ENCODE data around the gene STARD5. TPM values are rescaled to one million over a fixed set of nuclear protein-coding genes. Genes with fewer than 3 reads are reported as not detected.

Gene STARD5
- total and polyA plus RNA-seq, 9 of the 15 experiments (the other 6 are each of a cell fraction or from before 2014, with no cell fraction given): 1.7 to 5.7 (median 2.2) TPM

DNA sequence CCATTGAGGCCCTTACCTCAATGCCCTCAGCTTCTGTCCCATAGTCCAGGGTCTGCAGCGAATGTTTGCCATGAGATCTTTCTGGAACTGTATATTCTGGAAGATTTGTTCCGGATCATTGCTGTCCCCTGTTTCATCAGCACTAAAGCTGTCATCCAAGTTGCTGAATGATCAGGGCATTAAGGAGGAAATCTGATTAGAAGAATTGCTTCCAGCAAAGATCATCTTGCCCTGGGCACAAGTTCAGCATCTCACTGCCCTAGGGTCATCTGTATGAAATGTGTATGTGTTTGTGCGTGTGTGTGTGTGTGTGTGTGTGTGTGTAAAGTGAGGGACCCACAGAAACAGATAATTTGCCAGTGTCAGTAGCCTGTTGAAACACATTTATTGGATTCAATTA, 48.6 kb upstream of the STARD5 start:
- Histone ChIP-seq H4K20me1 (replicated peaks; ENCODE audit: control insufficient read depth, insufficient read depth, low read length) (0 out of 2 replicates have a peak, but pooled peaks cover 3% of the 10 kb centered on the region), H2AFZ (ENCODE audit: low read depth, low read length) (no peak overlapping the region), H3K79me2 (ENCODE audit: control insufficient read depth, insufficient read depth, low read length) (no peaks in the 10 kb centered on the region), H3K4me1 (replicated peaks in 1 of 2; ENCODE audit: control insufficient read depth in 2 of 2, insufficient read depth in 2 of 2, low read length in 2 of 2) (no peaks in the 10 kb centered on the region; a peak in 1 of 5 replicates), H3K9ac (ENCODE audit: insufficient read depth in 1 of 2, low read depth in 2 of 2, low read length in 2 of 2) (no peak overlapping the region), H3K4me3 (no peak overlapping the region), H3K9me1 (ENCODE audit: control insufficient read depth, insufficient read depth, low read length) (no peaks in the 10 kb centered on the region), H3K9me3 (replicated peaks; ENCODE audit: control insufficient read depth, insufficient read depth, low read depth, low read length) (no peaks in the 10 kb centered on the region), H3K27ac (ENCODE audit: extremely low read depth, low read depth, low read length) (no peak overlapping the region), H3K36me3 (ENCODE audit: control insufficient read depth, insufficient read depth, low read length) (no peaks in the 10 kb centered on the region), H3K27me3 (ENCODE audit: control insufficient read depth in 2 of 2, insufficient read depth in 2 of 2, low read length in 2 of 2) (peaks cover 6 to 12% of the 10 kb centered on the region in 2 experiments; a peak in 3 of 5 replicates), H3K4me2 (ENCODE audit: insufficient read depth, low read length) (no peak overlapping the region)
- CTCF ChIA-PET (ENCODE audit: low intra/inter-chr PET ratio): no interaction called here
- no peak for ATAC-seq
- BruUV-seq (replicated peaks): no TSS peak
- FAIRE-seq: no peak
- in situ Hi-C loops (cut with MboI): no loop called here
- no peak for DNase-seq (ENCODE audit: extremely low read depth in 1 of 4, low spot score in 3 of 4)
- WGBS (ENCODE audit: insufficient coverage, low coverage, missing lambda C conversion rate): 8% methylated on average over 3 of the region's 3 CpGs
- TF ChIP-seq GATA2 (CRISPR knock-in tag; IDR thresholded peaks at IDR 0.05) (no peak), DEAF1 (CRISPR knock-in tag; IDR thresholded peaks at IDR 0.05) (no peak), ESRRB (CRISPR knock-in tag; IDR thresholded peaks at IDR 0.05; ENCODE audit: borderline replicate concordance) (no peak), ZNF175 (CRISPR knock-in tag; IDR thresholded peaks at IDR 0.05; ENCODE audit: low read depth) (no peak), NR4A1 (CRISPR knock-in tag; IDR thresholded peaks at IDR 0.05) (no peak), NR4A1 (tag; IDR thresholded peaks at IDR 0.05) (no peak), DMBX1 (CRISPR knock-in tag; IDR thresholded peaks at IDR 0.05; ENCODE audit: borderline replicate concordance) (no peak), RBM34 (IDR thresholded peaks at IDR 0.05; ENCODE audit: borderline replicate concordance, insufficient read depth, low read length) (no peak)
- intact Hi-C loops (cut with micrococcal nuclease): no loop called here
- POLR2A ChIA-PET: interaction anchor here (0.6 kb wide), 1 partner anchor 194 kb away, joined by 3 read pairs; no protein-coding TSS in a partner anchor
